SIG-M5 treated with dmso at 0.1 percent for 504 hours (cell line): Measurements from ENCODE around the gene HDAC7.
A peak's percentile ranks its signal among the peaks of the same experiment; 100 is the strongest.

Experiments used
- DNase-seq: peaks from one replicate; lab custom pipeline; 2025; ENCODE audit not compliant: unreplicated experiment; lab: John Stamatoyannopoulos, UW

Gene HDAC7

DNA sequence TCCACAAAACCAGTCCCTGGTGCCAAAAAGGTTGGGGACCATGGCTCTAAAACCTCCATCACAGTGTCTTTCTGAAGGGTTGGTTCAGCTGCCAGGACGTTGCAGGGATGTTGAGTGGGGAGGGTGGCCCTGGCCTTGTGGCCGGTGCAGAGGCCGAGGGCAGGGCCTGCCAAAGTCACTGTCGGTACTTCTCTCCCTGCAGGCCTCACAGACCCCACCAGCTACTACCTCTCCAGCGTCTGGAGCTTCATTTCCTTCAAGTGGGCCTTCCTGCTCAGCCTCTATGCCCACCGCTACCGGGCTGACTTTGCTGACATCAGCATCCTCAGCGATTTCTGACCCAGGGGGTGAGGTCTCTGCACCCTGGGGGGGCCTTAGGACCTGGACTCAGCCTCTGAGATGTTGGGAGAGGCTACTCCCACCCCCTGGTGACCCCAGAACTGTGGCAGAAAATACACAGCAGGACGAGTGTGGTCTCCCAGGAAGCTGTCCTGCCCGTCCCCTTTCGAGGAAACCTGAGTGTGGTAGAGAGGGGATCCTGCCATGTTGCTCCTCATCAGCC is 39.7 kb downstream of the HDAC7 start:
- no peak for DNase-seq

DNA sequence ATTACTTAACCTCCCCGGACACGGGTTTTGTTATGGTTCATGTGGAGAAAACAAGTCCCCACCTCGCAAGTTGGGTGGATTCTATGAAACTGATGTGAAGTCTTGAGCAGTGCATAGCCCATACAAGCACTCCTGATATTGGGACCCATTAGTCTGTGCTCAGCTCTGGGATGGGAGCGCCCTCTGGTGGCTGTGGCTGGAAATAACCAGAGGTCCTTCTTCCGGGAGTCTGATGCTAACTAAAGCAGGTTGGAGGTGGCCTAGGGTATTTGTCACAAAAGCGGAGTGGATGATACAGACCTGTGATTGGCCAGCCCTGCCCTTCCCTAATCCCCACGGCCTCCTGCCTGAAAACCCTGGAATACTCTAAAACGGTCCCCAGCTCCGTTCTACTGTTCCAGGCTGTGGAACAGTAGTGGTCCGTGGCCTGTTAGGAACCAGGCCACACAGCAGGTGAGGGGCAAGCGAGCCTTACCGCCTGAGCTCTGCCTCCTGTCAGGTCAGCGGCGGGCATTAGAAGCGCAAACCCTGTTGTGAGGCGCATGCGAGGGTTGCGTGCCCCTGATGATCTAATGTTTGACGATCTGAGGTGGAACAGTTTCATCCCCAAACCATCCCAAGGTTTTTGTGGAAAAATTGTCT is 40.3 kb downstream of the HDAC7 start:
- peak; percentile 86 for DNase-seq

DNA sequence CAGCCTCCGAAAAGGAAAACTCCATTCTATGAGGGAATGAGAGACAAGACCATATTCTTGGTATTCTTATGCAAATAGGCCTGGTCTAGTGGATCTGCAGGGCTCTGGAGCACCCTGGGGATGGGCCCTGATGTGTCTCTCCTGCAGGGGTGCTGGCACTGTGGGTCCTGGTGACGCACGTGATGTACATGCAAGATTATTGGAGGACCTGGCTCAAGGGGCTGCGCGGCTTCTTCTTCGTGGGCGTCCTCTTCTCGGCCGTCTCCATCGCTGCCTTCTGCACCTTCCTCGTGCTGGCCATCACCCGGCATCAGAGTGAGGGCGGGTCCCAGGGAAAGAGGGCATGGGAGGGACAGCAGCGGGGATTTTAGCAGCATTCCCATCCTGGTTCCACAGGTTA is 40.8 kb downstream of the HDAC7 start:
- DNase-seq = no peak

DNA sequence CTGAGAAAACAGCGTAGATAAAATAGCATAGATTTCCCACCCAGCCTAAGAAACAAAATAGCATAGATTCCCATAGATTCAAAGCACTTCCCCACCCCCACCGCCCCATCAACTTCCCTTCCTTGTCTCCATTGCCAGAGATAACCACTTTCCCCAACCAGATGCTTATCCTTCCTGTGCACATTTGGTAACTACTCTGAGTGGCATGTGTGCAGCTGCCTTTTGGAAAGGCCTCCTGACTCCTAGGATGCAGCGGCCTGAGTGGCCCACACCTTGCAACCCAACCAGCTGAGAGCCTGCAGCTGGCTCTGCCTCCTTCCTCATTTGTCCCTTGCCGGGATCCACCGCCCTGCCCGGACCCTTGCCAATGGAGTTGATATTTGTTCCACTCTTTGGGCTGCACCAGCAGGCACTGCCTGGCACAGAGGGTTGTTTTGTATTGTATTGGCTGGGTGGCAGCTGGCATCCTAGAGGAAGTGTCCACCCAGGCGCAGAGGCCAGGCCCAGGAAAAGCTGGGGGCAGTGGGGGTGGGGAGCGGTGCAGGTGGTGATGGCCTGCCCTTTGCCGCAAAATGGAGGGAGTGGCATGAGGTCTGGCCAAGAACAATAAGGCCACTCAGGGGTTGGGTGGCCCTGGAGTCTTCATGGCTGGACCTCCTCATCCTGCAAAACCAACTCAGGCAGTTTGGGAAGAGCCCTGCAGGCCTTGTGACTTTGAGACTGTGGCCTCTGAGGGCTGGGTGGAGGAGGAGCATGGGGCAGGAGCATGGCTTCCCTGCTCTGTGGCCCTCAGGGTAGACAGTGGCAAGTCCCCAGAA is 41.8 kb downstream of the HDAC7 start:
- no peak for DNase-seq

DNA sequence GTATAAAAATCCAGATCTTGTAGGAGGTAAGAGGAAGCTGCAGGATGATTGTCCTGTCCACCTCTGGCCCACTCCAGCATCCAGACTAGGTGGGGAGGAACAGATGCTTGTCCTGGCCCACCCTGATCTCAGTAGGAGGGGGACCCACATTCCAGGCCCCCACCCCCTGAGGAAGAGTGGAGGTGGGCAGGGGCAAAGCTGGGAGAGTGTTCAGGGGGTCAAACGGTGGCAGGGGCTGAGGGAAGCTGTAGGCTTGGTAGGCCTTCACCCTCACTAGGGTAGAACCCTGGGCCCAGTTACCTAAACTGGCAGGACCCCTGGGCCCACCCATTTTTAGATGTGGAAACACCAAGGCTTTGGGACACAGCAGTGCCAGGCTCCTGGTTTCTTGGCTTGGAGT is 42.6 kb downstream of the HDAC7 start:
- DNase-seq = no peak

DNA sequence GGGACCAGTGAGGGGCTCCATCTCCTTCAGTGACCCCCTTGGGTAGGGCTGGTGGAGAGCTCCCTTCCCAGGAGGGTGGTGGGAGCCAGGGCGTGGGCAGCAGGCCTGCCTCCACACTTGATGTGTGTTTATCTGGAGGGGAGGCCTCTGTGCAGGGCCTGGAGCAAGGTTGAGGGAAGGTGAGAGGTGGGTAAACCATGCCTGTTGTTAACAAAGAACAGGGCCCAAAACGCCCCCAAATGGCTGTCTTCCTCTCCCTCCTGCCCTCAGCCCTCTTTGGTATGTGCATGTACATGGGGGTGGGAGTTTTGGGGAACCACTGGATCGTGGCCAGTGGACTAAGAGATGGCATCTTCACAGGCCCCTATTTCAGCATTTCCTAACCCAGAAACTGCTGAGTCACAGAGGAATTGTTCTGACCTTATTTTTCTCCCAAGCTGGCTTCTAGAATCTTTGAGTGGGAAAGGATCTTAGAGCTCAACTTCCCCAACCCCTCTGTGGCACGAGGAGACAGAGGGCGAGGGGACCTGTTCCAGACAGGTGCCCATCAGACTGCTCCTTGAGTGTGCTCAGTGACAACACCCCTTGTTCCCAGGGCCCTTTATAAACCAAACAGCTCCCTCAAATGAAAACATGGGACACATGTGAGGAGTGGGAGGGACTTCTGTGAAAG is 43.1 kb downstream of the HDAC7 start:
- peak; percentile 24 for DNase-seq

DNA sequence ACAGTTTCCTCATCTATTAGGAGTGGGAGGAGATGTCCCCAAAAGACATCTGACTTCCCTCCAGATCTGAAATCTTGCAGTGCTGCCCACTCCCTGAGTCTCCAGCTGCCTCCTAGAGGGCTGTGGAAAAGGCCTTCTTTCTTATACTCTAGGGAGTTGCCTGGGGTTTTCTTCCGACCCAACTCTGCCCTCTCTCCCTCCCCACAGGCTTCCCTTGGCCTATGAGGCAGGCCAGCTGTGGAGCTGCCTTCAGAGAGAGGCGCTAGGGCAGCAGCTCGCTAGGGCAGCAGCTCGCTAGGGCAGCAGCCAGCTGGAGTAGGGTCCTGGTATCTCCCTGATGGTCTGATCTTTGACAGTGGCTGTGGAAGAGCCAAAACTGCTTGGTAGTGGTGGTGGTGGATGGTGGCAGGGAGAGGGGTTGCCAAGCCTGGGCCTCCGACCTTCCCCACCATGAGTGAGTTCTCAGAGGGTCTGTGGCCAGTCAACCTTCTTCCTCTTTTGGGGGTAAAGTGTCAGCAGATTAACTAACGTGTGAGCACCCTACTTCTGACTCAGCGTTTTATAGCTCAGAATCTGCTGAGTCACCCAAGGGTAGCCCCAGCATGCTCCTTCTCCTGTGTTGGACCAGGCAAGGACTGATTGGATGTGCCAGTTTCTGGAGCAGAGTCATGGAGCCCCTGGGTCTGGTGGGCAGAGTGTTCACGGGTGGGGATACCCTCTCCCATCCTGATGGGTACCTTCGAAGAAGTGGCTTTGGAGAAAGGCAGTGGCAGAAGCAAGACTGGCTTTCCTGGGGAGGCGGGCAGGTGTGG is 44.4 kb downstream of the HDAC7 start:
- DNase-seq = peak; percentile 78

DNA sequence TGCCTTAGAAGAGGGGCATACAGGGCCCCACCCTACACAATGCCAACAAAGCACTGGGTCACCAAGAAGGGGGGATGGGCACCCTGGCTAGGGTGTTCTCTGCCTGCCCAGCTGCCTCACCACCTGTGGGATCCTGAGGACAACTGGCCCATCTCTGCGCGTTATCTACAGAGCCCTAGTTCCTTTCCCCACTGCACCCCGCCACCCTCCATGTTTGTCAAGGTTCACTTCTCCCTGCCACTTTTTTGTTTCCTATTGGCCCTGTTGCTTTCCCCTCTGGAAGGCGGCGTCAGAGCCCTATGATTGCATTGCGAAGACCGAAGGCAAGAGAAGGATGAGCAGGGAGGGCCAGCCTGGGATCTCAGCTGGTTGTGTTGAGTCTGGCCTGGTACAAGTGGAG is 45.0 kb downstream of the HDAC7 start:
- DNase-seq = no peak

DNA sequence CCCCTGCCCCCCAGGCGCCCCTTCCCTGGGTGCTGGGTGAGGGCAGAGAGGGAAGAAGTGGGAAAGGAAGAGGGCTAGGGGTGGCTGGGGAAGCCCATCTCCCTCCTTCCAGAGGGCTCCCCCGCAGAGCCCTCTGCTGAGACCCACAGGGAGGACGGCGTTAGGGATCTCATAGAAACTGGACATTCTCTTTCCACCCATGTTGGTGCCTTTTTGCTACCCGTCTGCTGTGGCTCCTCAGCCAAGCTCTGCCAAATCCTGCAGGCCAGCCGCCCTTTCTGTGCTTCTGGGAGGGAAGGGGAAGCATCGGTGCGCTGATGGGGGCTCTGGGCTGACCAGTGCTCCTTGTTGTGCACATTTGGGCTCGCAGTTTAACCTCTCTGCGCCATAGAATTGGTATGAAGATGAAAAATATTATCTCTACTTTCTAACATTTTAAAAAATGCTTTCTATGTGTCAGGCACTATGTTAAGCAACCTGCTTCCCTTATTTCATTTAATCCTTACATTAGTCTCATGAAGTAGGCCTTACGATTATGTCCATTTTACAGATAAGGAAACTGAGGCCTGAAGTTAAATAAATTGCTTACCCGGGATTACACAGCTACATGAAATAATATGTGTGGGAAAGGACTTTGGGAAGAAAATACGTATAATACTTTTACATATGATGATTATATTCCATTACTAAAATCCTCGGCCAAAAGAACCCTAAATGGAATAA is 45.7 kb downstream of the HDAC7 start:
- DNase-seq = no peak

- DNase-seq = peak; percentile 53
Observed at GRCh38 chr12:47773062-47773857, 46.4 kb downstream of the HDAC7 start, which contains the start of gene SLC48A1. Gene SLC48A1, plus strand, starts transcription at chr12:47773238. Its CDS starts 67 bp downstream, at chr12:47773305.

DNA sequence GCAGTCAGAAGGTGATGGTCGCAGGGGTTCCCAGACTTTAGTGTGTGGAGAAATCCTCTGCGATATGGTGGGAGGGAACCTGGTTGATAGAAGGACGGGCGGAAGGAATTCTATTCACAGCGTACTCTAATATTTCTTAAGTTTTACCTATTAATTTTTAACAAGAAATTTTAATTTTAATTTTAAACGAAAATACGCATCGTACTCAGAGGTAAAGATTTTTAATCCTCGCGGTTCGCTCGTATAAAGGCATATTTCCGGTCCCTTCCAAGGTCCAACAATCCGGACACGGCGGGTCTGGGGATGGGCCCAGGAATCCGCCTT is 47.0 kb downstream of the HDAC7 start:
- DNase-seq = no peak

DNA sequence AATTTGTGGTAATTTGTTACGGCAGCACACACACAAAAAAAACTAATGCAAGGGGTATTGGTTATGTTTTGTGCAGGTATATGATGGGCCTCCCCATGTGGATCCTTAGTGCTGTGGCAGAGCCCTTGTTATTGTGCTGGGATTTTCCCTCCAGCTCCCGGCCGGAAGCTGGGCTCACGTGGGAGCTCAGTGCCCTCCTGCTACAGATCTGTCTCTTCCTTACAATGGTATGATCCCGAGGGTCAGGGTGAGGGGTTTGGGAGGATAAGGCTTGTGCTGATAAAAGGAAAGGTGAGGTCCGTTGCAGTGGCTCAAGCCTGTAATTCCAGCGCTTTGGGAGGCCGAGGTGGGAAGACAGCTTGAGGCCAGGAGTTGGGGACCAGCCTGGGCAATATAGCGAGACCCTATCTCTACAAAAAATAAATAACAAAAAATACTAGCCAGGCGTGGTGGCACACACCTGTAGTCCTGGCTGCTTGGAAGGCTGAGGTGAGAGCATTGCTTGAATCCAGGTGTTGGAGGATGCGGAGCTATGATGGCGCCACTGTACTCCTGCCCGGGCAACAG is 47.5 kb downstream of the HDAC7 start:
- DNase-seq = no peak

GRCh38 chr12:47771304-47771703 is 48.4 kb downstream of the HDAC7 start:
- DNase-seq = no peak

GRCh38 chr12:47770086-47770726 is 49.5 kb downstream of the HDAC7 start:
- DNase-seq = peak; percentile 81

- DNase-seq = no peak
Observed at GRCh38 chr12:47769234-47770085, 50.2 kb downstream of the HDAC7 start.

DNA sequence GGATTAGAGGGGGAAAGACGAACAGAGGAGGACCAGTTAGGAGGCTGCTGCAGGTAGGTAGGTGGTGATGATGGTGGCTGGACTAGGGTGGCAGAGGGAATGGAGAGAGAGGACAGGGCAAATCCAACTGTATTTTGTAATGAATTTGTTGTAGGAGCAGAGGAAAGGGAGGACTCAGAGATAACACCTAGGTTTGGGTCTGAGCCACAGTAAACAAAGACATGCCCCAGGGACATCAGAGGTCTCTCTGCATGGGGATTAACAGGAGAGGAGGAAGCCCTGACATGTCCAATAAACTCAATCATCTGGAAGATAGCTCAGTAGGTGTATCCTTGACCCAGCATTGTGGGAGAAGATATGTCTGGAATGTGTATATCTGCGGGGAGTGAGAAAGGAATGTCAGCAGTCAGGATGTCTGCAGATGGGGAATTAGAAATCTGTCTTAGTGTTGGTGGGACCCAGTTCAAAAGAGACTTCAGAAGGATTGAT is 51.3 kb downstream of the HDAC7 start:
- DNase-seq = no peak

GRCh38 chr12:47767216-47767724 is 52.4 kb downstream of the HDAC7 start:
- peak; percentile 63 for DNase-seq
